ENCODE measurements around the gene LRP1-AS.

DNA sequence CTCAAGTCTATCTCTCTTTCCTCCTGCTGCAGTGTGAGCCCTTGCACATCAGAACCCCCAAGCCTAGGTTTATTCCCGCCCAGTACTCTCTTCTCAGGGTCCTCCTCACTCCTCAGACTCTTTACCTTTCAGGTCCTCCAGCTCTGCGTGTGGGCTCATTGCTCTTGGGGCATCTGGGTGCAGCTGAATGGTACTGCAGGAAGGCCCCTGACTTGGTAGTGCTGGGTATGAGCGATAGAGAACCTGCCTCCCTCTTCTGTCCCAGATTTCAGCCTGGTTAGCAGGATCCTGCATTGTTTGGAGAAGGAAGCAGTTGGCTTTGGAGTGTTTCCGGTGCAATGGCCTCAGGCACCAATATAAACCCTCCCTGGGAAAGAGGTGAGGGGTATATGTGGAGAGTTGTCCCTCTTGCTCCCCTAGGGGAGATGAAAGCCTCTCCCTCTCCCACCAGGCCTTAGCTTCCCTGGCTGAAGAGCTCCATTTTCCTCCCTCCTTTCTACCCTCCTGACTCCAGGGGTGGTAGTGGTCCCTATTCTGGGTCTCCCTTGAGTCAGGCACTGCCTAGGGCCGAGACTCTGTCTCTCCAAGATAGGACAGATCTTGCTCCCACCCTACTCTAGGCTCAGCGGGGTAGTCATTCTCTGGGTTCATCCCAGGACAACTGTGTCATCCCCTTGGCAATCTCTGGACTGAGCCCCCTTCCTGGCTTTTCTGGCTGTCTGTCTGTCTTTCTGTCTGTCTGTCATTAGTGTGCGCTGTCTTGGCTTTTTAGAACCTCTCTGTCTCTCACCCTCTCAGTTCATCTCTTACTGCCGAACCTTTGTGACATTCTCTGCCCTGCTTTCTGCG lies 15.3 kb downstream of the LRP1-AS start:
- no peak for TF ChIP-seq RARB (CRISPR knock-in tag; IDR thresholded peaks at IDR 0.05)
- no peak for TF ChIP-seq ZNF8 (CRISPR knock-in tag; IDR thresholded peaks at IDR 0.05)
- TF ChIP-seq, protein P1, sequence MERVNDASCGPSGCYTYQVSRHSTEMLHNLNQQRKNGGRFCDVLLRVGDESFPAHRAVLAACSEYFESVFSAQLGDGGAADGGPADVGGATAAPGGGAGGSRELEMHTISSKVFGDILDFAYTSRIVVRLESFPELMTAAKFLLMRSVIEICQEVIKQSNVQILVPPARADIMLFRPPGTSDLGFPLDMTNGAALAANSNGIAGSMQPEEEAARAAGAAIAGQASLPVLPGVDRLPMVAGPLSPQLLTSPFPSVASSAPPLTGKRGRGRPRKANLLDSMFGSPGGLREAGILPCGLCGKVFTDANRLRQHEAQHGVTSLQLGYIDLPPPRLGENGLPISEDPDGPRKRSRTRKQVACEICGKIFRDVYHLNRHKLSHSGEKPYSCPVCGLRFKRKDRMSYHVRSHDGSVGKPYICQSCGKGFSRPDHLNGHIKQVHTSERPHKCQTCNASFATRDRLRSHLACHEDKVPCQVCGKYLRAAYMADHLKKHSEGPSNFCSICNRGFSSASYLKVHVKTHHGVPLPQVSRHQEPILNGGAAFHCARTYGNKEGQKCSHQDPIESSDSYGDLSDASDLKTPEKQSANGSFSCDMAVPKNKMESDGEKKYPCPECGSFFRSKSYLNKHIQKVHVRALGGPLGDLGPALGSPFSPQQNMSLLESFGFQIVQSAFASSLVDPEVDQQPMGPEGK (CRISPR knock-in tag; IDR thresholded peaks at IDR 0.05; ENCODE audit: borderline replicate concordance), result no peak
- TF ChIP-seq, protein P2, sequence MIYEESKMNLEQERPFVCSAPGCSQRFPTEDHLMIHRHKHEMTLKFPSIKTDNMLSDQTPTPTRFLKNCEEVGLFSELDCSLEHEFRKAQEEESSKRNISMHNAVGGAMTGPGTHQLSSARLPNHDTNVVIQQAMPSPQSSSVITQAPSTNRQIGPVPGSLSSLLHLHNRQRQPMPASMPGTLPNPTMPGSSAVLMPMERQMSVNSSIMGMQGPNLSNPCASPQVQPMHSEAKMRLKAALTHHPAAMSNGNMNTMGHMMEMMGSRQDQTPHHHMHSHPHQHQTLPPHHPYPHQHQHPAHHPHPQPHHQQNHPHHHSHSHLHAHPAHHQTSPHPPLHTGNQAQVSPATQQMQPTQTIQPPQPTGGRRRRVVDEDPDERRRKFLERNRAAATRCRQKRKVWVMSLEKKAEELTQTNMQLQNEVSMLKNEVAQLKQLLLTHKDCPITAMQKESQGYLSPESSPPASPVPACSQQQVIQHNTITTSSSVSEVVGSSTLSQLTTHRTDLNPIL (CRISPR knock-in tag; IDR thresholded peaks at IDR 0.05; ENCODE audit: low read depth), result no peak
- no peak for TF ChIP-seq TCF4 (CRISPR knock-in tag; IDR thresholded peaks at IDR 0.05; ENCODE audit: borderline replicate concordance)
- TF ChIP-seq, protein P3, sequence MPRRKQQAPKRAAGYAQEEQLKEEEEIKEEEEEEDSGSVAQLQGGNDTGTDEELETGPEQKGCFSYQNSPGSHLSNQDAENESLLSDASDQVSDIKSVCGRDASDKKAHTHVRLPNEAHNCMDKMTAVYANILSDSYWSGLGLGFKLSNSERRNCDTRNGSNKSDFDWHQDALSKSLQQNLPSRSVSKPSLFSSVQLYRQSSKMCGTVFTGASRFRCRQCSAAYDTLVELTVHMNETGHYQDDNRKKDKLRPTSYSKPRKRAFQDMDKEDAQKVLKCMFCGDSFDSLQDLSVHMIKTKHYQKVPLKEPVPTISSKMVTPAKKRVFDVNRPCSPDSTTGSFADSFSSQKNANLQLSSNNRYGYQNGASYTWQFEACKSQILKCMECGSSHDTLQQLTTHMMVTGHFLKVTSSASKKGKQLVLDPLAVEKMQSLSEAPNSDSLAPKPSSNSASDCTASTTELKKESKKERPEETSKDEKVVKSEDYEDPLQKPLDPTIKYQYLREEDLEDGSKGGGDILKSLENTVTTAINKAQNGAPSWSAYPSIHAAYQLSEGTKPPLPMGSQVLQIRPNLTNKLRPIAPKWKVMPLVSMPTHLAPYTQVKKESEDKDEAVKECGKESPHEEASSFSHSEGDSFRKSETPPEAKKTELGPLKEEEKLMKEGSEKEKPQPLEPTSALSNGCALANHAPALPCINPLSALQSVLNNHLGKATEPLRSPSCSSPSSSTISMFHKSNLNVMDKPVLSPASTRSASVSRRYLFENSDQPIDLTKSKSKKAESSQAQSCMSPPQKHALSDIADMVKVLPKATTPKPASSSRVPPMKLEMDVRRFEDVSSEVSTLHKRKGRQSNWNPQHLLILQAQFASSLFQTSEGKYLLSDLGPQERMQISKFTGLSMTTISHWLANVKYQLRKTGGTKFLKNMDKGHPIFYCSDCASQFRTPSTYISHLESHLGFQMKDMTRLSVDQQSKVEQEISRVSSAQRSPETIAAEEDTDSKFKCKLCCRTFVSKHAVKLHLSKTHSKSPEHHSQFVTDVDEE (CRISPR knock-in tag; IDR thresholded peaks at IDR 0.05), result no peak
- TF ChIP-seq TOX (CRISPR knock-in tag; IDR thresholded peaks at IDR 0.05; ENCODE audit: borderline replicate concordance), result no peak
- no peak for TF ChIP-seq ZFP30 (CRISPR knock-in tag; IDR thresholded peaks at IDR 0.05)

All from SK-N-SH treated with all-trans-retinoic acid at 6 μM for 48 hours (cell line).